HG03108 (cell line): Measurements from ENCODE around the gene TRMT2A.

ENCODE experiments used
- ATAC-seq: cut with Tn5 transposase; IDR thresholded peaks from one replicate; pipeline ENCODE4 v1.9.1; 2021; ENCODE audit warnings: moderate library complexity; ENCODE audit not compliant: unreplicated experiment

TRMT2A gene

DNA sequence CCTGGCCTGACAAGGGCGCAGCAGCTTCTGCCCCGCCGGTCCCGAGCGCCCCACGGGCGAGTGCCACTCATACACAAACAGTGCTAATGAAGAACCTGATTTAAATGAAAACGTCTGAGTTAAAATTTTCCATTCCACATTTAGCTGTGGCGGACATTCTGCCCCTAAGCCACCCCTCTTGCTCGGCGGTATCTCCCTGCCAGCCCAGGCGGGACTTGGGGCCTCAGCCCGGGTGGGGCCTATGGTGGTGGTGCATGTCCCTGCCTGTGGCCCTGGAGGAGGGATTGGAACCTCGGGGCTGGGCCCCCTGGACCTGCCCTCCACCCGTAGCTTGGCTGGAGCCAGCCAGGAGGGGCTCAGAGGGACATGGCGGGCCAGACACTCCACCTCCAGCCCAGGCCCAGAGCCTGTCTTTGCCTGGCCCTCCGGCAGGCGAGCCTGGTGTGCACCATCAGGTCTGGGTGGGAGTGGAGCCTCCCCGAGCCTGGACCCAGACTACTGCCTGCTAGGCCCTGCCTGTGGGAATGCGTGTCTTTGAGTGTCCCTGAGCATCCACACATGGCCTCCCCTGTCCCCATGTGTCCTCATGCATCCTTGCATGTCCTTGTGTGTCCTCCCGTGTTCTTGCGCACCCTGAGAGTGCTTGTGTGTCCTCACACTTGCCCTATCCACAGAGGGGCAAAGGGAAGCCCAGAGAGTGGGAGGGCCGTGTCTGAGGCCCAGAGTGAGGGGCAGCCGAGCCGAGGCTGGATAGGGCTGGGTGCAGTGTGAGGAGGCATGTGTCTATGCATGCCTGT, 19.0 kb upstream of the TRMT2A start:
- ATAC-seq, result no peak

DNA sequence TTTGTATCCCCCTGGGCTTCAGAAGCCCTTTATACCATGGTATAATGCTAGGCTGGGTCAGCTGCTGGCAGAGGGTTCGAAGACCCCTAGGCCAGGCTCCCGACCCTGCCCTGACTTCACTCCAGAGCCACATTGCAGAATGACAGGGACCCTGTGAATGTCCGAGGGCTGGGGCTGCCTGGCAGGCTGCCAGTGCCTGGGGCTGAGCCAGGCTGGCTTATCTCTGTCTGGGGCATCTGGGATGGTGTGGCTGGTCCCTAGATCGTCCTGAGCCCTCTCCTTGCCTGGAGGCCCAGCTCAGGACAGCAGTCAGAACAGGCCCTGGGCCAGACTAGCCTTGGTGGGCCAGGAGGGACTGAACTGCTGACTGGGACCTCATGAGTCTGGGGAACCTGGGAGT, 18.2 kb upstream of the TRMT2A start:
- no peak for ATAC-seq

DNA sequence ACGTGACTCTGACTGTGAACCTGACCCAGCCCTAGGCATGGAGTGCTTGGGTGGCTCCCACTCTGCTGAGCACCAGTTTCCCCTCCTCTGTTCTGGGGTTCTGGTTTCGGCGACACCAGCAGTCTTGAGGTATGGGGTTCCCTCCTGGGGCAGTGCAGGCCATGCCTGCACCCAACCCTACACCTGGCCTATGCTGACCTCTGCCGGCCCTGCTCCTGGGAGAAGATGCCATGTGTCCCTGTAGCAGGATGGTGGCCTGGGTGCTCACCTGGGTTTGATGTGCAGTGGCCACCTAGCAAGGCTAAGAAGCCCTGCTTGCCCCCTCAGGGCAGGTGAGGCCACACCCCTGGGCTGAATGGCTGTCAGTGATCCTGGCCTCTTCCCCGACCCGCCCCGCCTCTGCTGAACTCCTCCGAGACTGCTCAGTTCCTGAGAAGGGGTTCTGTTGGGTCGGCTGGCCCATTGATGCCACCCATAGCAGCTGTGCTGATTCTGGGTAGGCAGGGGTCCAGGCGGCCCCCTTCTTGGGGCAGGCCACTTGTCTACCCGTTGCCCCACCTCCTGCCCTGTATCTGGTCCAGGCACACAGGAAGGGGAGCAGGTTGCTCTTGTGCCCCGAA, 17.0 kb upstream of the TRMT2A start:
- ATAC-seq, result no peak

DNA sequence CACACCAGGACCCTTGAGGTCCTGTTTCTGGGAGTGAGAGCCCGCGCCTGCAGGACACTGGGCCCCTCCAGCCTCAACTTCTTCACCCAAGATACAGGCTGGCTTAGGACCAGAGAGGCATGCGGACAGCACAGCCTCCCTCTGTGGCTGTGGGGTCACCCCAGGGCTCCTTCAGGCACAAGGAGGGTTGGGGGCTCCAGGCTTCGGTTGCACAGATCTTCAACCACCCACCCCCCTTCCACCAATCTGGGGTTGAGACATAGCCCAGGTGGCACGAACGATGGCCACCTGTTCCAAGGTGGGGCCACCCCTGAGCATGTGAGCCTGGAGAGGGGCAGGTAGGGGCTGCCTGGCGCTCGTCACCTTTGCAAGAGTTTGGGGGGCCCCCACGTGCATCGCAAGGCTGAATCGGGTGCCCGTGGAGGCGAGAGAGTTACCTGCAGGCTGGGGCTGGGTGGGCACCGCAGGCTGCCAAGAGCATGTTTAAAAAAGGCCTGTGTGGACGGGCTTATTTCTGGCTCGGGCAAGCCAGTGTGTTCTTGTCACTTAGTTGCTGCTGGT, 15.7 kb upstream of the TRMT2A start:
- ATAC-seq, result no peak

DNA sequence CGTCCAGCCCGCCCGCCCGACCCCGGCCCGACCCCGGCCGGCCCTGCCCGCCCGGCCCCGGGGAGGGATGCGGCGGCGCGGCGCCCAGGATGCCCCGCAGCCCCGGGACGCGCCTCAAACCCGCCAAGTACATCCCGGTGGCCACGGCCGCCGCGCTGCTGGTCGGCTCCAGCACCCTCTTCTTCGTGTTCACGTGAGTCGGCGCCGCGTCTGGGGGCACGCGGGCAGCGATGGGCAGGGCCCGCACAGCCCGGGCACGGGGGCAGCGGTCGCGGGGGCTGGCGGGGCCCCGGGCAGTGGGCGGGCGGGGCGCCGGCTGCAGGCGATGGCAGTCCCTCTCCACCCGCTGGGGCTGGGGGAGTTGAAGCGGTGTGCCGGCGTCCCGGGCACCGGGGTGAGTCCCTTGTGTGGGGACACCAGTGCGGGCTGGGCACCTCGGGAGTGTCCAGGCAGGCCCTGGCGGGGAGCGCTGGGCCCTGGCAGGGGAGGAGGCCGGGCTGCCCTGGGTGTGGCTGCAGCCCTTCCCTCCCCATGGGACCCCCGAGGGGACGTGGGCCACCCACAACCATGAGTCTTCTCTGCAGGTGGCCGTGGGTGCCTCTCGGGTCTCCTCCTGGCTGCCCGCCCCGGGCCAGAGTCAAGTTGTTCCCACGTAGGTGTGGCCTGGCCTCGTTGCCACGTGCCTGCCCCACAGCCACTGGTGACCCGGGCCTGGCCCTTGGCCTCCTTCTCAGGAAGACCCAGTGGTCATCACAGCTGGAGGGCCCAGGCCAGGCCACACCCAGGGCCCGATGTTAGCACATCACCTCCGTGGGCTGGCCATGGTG, 15.0 kb upstream of the TRMT2A start:
- no peak for ATAC-seq

DNA sequence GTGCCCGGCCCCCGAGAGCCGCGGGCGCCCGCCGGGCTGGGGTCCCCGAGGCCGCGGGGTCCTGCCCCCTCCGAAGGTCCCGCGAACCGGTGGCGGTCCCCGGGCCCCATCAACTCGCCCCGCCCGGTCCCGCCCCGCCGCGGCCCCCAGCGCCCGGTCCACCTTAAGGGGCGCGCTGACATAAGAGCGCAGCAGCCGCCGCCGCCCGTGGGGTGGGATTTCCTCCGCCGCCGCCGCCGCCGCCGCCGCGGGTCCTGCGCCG, 14.5 kb upstream of the TRMT2A start, which contains the start of gene ZDHHC8:
TSS of gene ZDHHC8 (plus strand) at position 208 of the 262 bp plus-strand sequence. CDS start 144 bp downstream, outside the sequence.
- ATAC-seq, result peak; percentile 31

DNA sequence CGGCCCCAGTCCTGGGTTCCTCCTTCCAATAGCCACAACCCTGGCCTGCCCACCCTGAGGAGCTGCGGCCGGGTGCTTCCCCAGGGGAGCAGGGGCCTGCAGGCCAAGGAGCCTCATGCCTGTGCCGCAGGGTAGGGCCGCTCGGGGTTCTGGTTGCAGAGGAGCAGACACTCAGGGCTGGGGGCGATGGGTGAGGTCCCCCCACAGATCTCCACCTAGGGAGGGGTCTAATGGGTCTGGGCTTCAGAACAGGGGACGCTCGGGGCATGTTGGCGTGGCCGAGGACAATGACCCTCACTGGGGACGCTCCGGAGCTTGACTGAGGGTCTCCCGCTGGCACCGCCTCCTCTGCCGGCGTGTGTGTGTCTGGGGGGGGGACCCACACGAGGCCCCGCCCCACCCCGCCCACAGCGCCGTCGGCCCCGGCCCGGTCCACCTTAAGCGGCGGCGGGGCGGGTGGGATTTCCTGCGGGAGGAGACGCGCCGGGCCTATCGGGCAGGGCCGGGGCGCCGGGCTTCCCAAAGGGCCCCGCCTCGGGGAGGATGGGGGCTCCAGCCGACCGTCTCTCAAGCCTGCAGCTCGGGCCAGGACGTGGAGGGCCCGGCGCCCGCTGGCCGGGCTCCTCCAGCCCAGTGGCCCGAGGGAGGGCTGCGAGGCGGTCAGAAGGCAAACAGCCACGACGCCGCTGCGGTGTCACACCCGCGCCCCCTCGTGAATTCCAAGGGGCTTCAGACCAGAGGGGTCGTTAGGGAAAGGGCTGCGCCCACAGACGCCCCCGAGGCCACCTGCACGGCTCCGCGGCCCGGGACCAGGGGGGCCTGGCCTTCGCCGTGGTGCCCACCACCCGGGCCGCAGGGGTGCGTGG, 13.9 kb upstream of the TRMT2A start:
- ATAC-seq, result peak; percentile 56

DNA sequence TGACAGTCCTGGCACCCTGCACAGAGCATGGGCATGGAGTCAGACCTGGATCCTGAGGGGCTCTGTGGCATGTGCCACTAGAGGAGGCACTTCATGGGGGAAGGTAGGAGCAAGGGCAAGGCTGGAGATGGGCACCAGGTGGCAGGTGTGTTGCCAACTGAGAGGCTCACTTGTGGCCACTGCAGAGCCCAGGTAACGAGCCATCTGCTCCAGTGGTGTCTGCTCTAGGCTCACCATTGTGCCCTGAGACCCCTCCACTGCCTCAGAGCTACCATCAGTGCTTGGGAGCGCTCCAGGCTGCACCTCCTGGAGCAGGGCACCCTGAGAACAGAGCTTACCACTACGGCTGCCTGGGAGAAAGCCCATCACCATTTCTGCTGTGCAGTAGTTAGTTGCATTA, 13.3 kb upstream of the TRMT2A start:
- ATAC-seq, result no peak

DNA sequence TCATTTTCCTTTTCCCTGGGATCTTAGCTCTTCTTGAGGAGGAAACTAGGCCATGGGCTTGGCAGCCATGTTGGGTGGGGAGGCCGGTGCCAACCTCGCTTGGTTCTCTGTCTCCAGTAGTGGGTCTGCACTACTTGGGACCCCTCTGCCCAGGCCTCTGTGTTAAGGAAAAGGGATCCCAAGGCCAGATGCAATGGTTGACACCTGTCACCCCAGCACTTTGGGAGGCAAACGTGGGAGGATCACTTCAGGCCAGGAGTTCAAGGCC, 12.7 kb upstream of the TRMT2A start:
- ATAC-seq, result no peak

DNA sequence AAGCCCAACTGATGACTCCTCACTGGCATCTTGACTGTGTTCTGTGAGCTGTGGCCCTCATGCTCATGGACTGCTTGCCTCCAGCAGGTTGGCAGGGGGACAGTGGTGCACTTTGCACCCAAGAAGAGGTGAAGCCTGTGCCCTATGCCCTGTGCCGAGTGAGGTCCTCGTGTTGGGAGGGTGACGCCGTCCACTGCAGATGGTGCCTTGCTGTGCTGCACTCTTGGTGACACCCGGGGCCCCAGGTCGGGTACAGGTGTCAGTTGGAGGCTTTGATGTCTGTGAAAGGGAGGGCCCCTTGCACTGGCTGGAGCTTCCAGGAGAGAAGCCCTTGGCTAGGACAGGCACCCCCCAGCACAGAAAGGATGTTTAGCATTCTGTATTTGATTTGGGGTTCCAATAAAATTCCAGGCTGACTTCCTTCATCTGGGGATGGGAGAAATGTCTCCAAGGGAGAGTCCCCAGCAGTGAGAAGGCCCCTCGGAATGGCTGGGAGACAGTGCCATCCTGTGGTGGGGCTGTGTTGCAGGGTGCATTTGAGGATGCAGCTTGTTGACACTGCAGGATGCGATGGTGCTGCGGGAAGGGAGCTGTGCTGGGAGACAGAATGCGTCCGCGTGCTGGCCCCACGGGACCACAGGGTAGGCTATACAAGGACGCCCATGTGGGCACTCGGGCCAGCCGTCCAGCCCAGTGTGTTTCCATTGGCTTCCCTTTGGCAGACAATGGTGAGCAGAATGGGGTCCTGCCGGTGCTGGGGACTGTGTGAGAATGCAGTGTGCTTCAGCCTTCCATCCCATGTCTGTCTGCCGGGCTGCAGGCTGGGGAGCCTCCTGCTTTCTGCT, 12.1 kb upstream of the TRMT2A start:
- ATAC-seq, result no peak

DNA sequence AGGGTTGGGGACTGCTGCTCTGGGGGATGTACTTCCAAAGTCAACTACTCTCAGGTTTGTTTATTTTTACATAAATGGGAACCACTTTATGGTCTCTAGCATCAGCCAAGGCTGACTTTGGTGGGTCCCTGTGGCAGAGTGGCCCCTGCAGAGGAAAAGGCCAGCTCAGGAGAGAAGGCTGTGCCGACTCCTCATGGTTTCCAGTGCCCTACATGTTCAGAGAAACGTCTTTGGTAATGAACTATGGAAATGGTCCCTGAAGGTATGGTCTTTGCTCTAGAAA, 11.5 kb upstream of the TRMT2A start:
- no peak for ATAC-seq

DNA sequence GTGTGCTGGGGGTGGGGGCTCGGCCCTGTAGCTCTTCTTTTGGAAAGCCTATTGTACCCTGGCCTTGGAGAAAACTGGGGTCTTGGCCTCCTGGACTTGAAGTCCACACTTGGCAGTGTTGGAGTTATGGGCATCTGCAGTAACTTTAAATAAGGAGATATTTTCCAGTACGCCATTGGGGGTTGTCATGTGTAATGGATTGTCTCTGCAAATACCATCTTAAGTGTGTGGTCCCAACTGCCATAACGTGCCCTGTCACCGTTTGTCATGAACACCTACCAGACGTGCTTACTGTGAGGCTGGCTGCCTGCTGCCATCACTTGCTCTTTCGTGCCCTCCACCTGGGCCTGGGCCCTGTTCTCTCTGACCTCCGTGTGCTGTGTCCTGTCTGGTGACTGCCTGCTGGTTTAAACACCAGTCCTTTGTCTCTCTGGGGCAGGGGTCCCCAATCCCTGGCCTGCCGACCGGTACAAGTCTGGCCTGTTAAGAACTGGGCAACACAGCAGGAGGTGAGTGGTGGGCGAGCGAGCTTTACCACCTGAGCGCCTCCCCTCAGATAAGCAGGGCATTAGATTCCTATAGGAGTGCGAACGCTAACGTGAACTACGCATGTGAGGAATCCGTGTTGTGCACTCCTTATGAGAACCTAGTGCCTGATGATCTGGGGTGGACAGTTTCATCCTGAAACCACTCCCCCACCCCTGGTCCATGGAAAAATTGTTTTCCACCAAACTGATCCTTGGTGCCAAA, 11.0 kb upstream of the TRMT2A start:
- no peak for ATAC-seq

DNA sequence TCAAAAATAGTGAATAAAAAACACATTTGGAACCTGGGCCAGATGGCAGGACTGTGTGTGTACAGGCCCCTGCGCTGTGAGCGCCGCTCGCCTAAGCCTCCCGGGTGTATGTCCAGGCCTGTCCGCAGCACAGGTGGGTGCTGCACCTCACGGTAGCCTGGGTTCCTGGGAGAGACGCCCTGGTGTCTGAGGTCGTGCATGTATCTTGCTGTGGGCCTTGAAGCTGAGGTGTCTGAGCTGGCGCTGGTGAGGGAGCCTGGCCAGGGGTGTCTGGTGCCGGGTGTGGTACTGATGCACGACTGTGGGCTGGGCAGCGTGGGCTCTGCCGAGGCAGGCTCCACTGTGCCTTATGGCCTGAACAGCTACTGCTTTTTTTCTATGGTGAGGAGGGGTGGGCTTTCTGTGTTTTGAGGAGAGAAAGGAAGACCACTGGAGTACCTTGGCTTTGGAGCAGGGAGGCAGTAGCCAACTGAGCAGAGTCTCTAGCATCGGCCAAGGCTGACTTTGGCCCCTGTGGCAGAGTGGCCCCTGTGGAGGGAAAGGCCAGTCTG, 10.4 kb upstream of the TRMT2A start:
- ATAC-seq, result no peak

DNA sequence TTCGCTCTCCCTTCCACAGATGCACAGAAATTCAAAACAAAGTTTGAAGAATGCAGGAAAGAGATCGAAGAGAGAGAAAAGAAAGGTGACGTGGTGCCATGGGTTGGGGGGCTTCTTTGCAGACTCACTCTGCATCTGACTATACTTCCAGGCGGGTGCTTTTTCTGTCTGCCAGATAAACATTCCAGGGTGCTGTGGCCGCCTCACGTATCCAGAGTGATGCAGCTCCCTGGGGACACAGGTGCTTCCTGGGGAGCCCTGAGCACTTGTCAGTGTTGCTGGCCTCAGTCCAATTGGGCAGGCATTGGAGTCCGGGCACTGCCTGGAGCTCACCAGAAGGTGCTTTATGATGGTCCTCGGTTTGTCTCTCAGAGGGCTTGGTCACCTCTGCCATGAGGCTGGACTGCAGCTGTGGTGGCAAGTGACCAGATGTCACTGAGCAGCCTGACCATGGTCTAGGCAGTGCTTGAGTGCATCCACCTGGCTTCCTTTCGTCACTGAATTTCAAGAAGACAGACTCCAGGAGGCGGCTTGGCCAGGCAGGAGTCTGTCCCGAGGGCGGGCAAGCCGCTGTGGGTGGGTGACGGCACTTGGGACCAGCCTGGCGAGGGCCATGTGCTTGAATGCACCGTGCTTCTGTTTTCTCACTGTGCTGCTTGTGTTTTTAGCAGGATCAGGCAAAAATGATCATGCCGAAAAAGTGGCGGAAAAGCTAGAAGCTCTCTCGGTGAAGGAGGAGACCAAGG, 9.4 kb upstream of the TRMT2A start:
- no peak for ATAC-seq

DNA sequence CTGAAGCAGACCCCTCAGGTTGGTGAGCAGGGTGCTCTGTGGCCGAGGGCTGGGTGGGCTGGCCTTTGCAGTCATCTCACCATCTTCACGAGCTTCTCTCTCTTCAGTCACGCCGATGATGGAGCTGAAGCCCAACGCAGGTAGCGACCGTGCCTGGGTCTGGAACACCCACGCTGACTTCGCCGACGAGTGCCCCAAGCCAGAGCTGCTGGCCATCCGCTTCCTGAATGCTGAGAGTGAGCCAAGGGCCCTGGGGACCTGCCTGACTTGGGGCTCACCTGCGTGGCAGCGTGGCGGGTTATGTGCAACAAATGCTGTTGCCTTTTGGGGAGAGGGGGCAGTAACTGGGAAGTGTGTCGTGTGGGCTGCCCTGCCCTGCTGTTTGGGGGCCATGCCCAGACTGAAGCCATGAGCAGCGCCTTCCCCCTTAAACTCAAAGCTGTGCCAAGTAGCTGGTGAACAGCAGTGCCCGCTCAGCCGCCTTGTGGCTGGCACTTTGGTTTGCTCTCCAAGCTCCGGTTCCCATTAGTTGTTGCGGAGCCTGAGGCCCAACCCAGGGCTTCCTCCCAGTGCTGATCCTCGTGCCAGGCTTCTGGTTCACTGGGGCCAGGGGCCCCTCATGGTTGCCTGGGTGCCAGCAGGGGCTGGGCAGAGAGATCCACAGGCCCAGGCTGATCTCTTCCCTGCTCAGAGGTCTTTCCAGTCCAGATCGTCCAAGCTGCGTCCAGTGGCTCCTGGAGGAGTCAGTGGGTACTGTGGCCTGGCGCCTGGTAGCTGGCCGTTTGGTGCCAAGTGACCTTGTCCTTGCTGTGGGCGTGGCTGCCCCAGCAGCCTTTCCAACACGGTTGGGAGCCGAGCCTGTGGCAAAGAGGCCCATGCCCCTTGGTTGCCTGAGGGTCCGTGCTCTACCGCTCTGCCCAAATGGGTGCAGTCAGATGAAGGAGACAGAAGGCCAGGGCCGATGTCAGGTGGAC, 8.5 kb upstream of the TRMT2A start:
- ATAC-seq, result no peak

DNA sequence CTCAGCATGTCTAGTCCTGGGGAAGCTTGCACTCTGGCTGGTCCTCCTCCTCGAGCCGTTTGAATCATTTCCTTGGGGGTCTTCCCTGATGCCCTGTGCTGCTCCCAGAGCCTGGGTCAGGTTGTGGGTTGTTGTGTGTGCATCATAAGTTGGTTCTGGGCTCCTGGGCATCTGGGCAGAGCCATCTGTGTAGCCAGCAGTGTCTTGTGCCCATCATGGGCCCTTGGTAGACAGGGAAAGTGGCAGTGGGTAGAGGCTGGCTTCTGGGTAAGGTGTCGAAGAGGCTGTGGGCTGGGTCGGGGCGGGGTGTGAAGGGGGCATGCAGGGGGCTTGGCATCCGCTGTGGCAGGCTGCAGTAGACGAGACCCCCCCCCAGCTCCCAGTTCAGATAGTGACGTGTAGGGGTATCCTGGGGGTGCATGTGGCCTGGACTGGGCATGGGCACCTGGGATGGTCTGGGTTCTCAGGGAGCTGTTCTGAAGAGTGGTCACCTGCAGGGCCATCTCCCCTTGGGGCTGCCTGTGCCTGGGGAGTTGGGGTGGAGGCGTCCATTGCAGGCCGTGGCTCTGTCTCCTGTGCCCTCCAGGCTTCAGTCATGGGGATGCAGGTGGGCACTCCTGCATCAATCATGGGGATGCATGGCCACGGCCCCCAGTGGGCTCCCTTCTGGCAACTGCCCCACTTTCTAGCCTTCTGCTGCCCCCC, 7.2 kb upstream of the TRMT2A start:
- ATAC-seq, result no peak
